HG02870 (cell line): Measurements from ENCODE around the gene LHX3.

Experiments used
- ATAC-seq: cut with Tn5 transposase; IDR thresholded peaks from one replicate; pipeline ENCODE4 v1.9.1; 2021; ENCODE audit warnings: mild to moderate bottlenecking, moderate library complexity; ENCODE audit not compliant: unreplicated experiment

The LHX3 gene

GRCh38 chr9:136194540-136194939 lies 10.4 kb downstream of the LHX3 start:
- no peak for ATAC-seq

GRCh38 chr9:136193891-136194279 lies 11.0 kb downstream of the LHX3 start:
- no peak for ATAC-seq

GRCh38 chr9:136193127-136193890 lies 11.6 kb downstream of the LHX3 start:
- ATAC-seq: no peak

GRCh38 chr9:136192289-136193126 lies 12.4 kb downstream of the LHX3 start:
- ATAC-seq: no peak

GRCh38 chr9:136191960-136192286 lies 13.0 kb downstream of the LHX3 start:
- ATAC-seq: no peak

- ATAC-seq: no peak
These were observed 13.6 kb downstream of the LHX3 start for GRCh38 chr9:136191099-136191959.

GRCh38 chr9:136190656-136191055 lies 14.3 kb downstream of the LHX3 start:
- no peak for ATAC-seq

- no peak for ATAC-seq
These were observed 14.7 kb downstream of the LHX3 start for GRCh38 chr9:136190237-136190601.

GRCh38 chr9:136189394-136190236 lies 15.3 kb downstream of the LHX3 start:
- no peak for ATAC-seq

- no peak for ATAC-seq
These were observed 17.0 kb downstream of the LHX3 start for GRCh38 chr9:136187683-136188586.

- ATAC-seq: no peak
These were observed 17.7 kb downstream of the LHX3 start for GRCh38 chr9:136187197-136187596.

- no peak for ATAC-seq
These were observed 18.5 kb downstream of the LHX3 start for GRCh38 chr9:136186386-136186785.

- no peak for ATAC-seq
These were observed 19.1 kb downstream of the LHX3 start for GRCh38 chr9:136185596-136186366.

GRCh38 chr9:136185066-136185465 lies 19.9 kb downstream of the LHX3 start:
- no peak for ATAC-seq

- ATAC-seq: no peak
These were observed 22.0 kb downstream of the LHX3 start for GRCh38 chr9:136182850-136183422.

- no peak for ATAC-seq
These were observed 22.5 kb downstream of the LHX3 start for GRCh38 chr9:136182420-136182787.

- ATAC-seq: no peak
These were observed 23.0 kb downstream of the LHX3 start for GRCh38 chr9:136181784-136182419.

GRCh38 chr9:136180586-136180985 lies 24.3 kb downstream of the LHX3 start:
- no peak for ATAC-seq
